Erythroblast (primary cell): ENCODE measurements around the gene SPTBN4.
"Not testable (repeated sequence)": the region's sequence is repeated elsewhere in the genome, so short reads cannot be mapped to it uniquely, and the experiment has no call there.

ENCODE experiments used
- GATA1 ChIP-seq: IDR thresholded peaks from 2 replicates; pipeline ENCODE4 v1.6.1; 2011; ENCODE audit warnings: low read depth, mild to moderate bottlenecking, control low read depth, low read length, moderate library complexity
- POLR2A ChIP-seq: IDR thresholded peaks from 2 replicates; pipeline ENCODE4 v1.6.1; 2011; ENCODE audit warnings: mild to moderate bottlenecking, low read length

DNA sequence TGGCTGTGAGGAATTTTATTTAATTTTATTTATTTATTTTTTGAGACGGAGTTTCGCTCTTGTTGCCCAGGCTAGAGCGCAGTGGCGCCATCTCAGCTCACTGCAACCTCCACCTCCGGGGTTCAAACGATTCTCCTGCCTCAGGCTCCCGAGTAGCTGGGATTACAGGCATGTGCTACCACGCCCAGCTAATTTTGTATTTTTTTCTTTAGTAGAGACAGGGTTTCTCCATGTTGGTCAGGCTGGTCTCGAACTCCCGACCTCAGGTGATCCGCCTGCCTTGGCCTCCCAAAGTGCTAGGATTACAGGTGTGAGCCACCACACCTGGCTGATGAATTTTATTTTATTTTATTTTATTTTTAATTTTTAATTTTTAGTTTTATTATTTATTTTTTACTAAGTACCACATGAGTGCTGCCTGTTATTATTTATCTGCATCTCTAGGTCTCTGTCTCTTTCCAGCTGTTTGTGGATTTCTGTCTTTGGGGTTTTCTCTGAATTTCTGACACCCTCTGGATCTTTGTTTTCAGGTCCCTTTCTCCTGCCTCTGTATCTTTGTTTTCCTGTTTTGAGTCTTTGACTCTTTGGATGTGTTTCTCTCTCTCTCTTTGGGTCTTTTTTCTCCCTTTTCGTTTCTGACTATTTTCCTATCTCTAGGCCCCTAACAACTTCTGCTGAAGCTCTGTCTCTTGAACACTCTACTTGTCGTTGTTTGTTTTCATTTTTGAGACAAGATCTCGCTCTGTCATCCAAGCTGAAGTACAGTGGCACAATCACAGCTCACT, 157.8 kb downstream of the SPTBN4 start:
- TF ChIP-seq POLR2A, GATA1: not testable (repeated sequence)
